IMR-90 (cell line): ENCODE data around the gene HAND1. TPM values are rescaled to one million over a fixed set of nuclear protein-coding genes. Genes with fewer than 3 reads are reported as not detected.

Experiments used
- ATAC-seq: fragments of 200-7000 bp; cut with Tn5 transposase; 2 replicates; pipeline ENCODE4 v1.9.1; 2020; ENCODE audit warnings: low read depth, mild to moderate bottlenecking, moderate library complexity
- BruUV-seq: library from RNA; stranded (reverse); fragments of 400-500 nt; replicated peaks from 2 replicates; lab custom pipeline; 2021; lab: Mats Ljungman, UMichigan
- CTCF ChIA-PET: fragments of 300-600 bp; formaldehyde crosslinking; extraction: SDS; loops from one replicate; lab custom pipeline; 2021; ENCODE audit warnings: antibody characterized with exemption; lab: Yijun Ruan, JAX
- POLR2A ChIA-PET: fragments of 300-600 bp; sonication (Branson Sonifier 250); formaldehyde crosslinking; loops from one replicate; lab custom pipeline; 2022; ENCODE audit warnings: antibody characterized with exemption; ENCODE audit not compliant: unreplicated experiment; lab: Charles Lee
- DNase-seq: peaks from one replicate; pipeline ENCODE4 v3.0.0; 2013
- H2AFZ ChIP-seq: replicated peaks from 2 replicates; pipeline ENCODE3; 2013; ENCODE audit warnings: low read length, mild to moderate bottlenecking; ENCODE audit not compliant: poor library complexity
- H2AK5ac ChIP-seq: 2 replicates; pipeline ENCODE4 v1.6.1; 2013; ENCODE audit warnings: low read depth, low read length, inconsistent platforms
- H2AK9ac ChIP-seq: replicated peaks from 2 replicates; pipeline ENCODE3; 2013; ENCODE audit warnings: mild to moderate bottlenecking, low read depth, low read length, moderate library complexity; ENCODE audit not compliant: poor library complexity
- H2BK120ac ChIP-seq: 2 replicates; pipeline ENCODE4 v1.6.1; 2013; ENCODE audit warnings: low read depth, low read length, inconsistent platforms
- H2BK15ac ChIP-seq: 3 replicates; pipeline ENCODE4 v1.6.1; 2013; ENCODE audit warnings: low read depth, low read length, inconsistent platforms
- H2BK20ac ChIP-seq: 2 replicates; pipeline ENCODE4 v1.6.1; 2013; ENCODE audit warnings: low read depth, mild to moderate bottlenecking, inconsistent platforms, low read length, moderate library complexity
- H2BK5ac ChIP-seq: 2 replicates; pipeline ENCODE4 v1.6.1; 2013; ENCODE audit warnings: mild to moderate bottlenecking, low read depth, low read length, inconsistent platforms; ENCODE audit not compliant: poor library complexity, severe bottlenecking
- H3K14ac ChIP-seq: replicated peaks from 2 replicates; pipeline ENCODE4 v1.6.1; 2013; ENCODE audit warnings: low read depth, low read length, inconsistent platforms
- H3K18ac ChIP-seq: 2 replicates; pipeline ENCODE4 v1.6.1; 2013; ENCODE audit warnings: low read depth, low read length, control low read depth
- H3K23ac ChIP-seq: 2 replicates; pipeline ENCODE4 v1.6.1; 2013; ENCODE audit warnings: low read depth, low read length, inconsistent platforms
- H3K27ac ChIP-seq: 2 replicates; pipeline ENCODE4 v1.5.1; 2013; ENCODE audit warnings: mild to moderate bottlenecking, control low read depth, low read length; ENCODE audit not compliant: insufficient read depth
- H3K27me3 ChIP-seq: 2 replicates; pipeline ENCODE4 v1.6.1; 2013; ENCODE audit warnings: low read length; ENCODE audit not compliant: control insufficient read depth, insufficient read depth
- H3K36me3 ChIP-seq: 2 replicates; pipeline ENCODE4 v1.6.1; 2013; ENCODE audit warnings: low read length, mixed read lengths; ENCODE audit not compliant: control insufficient read depth, insufficient read depth
- H3K4ac ChIP-seq: 2 replicates; pipeline ENCODE4 v1.6.1; 2013; ENCODE audit warnings: low read depth, low read length, inconsistent platforms
- H3K4me1 ChIP-seq: 2 replicates; pipeline ENCODE4 v1.6.1; 2013; ENCODE audit warnings: low read length, mixed read lengths; ENCODE audit not compliant: control insufficient read depth, insufficient read depth
- H3K4me2 ChIP-seq: 2 replicates; pipeline ENCODE4 v1.6.1; 2013; ENCODE audit warnings: low read depth, mild to moderate bottlenecking, control low read depth, low read length, moderate library complexity
- H3K4me3 ChIP-seq: 2 replicates; pipeline ENCODE4 v1.5.1; 2013; ENCODE audit warnings: low read depth, mild to moderate bottlenecking, control low read depth, low read length, moderate library complexity; ENCODE audit not compliant: insufficient read depth
- H3K56ac ChIP-seq: 2 replicates; pipeline ENCODE4 v1.6.1; 2013; ENCODE audit warnings: low read length, inconsistent platforms; ENCODE audit not compliant: insufficient read depth; ENCODE audit errors: extremely low read depth
- H3K79me1 ChIP-seq, 2 experiments: 2 replicates each; pipeline ENCODE4 v1.6.1; 2013; ENCODE audit warnings: low read length in 2 of 2, inconsistent platforms in 1 of 2, low read depth in 1 of 2
- H3K9ac ChIP-seq: 2 replicates; pipeline ENCODE4 v1.6.1; 2013; ENCODE audit warnings: low read depth, low read length, control low read depth
- H3K9me1 ChIP-seq: 2 replicates; pipeline ENCODE4 v1.6.1; 2013; ENCODE audit warnings: low read length, inconsistent platforms; ENCODE audit not compliant: insufficient read depth
- H3K9me3 ChIP-seq: 2 replicates; pipeline ENCODE4 v1.6.1; 2013; ENCODE audit warnings: low read length; ENCODE audit not compliant: control insufficient read depth, insufficient read depth
- H4K20me1 ChIP-seq: 2 replicates; pipeline ENCODE4 v1.6.1; 2013; ENCODE audit warnings: low read length, inconsistent platforms; ENCODE audit not compliant: insufficient read depth
- H4K5ac ChIP-seq: 2 replicates; pipeline ENCODE4 v1.6.1; 2013; ENCODE audit warnings: mild to moderate bottlenecking, low read depth, low read length, control low read depth
- H4K8ac ChIP-seq, 2 experiments: 2 replicates each; pipeline ENCODE4 v1.6.1; 2013; ENCODE audit warnings: low read depth in 2 of 2, low read length in 2 of 2, control low read depth in 1 of 2, inconsistent platforms in 1 of 2
- H4K91ac ChIP-seq: 2 replicates; pipeline ENCODE4 v1.6.1; 2013; ENCODE audit warnings: low read depth, low read length, inconsistent platforms; ENCODE audit not compliant: insufficient read depth
- BHLHE40 ChIP-seq: fragments of 150-350 bp; IDR thresholded peaks from 2 replicates; pipeline ENCODE4 v1.6.1; 2016; ENCODE audit warnings: mild to moderate bottlenecking, low read depth, low read length
- CEBPB ChIP-seq: IDR thresholded peaks from 2 replicates; pipeline ENCODE4 v1.6.1; 2012; ENCODE audit warnings: low read depth, low read length, improper control_type of control experiment
- ELK1 ChIP-seq: fragments of 150-350 bp; IDR thresholded peaks from 2 replicates; pipeline ENCODE4 v1.6.1; 2016; ENCODE audit warnings: low read depth, mild to moderate bottlenecking, low read length, moderate library complexity, borderline replicate concordance
- FOS ChIP-seq: fragments of 150-350 bp; IDR thresholded peaks from 2 replicates; pipeline ENCODE4 v1.6.1; 2016; ENCODE audit warnings: low read depth, low read length
- MAFK ChIP-seq: IDR thresholded peaks from 2 replicates; pipeline ENCODE4 v1.6.1; 2012; ENCODE audit warnings: low read depth, low read length, improper control_type of control experiment
- MXI1 ChIP-seq: IDR thresholded peaks from 2 replicates; pipeline ENCODE4 v1.6.1; 2012; ENCODE audit warnings: low read depth, mild to moderate bottlenecking, low read length, moderate library complexity, borderline replicate concordance
- NFE2L2 ChIP-seq: fragments of 150-350 bp; IDR thresholded peaks from 2 replicates; pipeline ENCODE4 v1.6.1; 2016; ENCODE audit warnings: low read depth, mild to moderate bottlenecking, low read length
- RAD21 ChIP-seq: IDR thresholded peaks from 2 replicates; pipeline ENCODE4 v1.6.1; 2012; ENCODE audit warnings: low read length, improper control_type of control experiment
- RFX5 ChIP-seq: IDR thresholded peaks from 2 replicates; pipeline ENCODE4 v1.8.0; 2012; ENCODE audit warnings: low read depth, mild to moderate bottlenecking, low read length, moderate library complexity
- USF2 ChIP-seq: fragments of 150-350 bp; IDR thresholded peaks from 2 replicates; pipeline ENCODE4 v1.6.1; 2017; ENCODE audit warnings: mild to moderate bottlenecking, antibody characterized with exemption, low read length, low read depth
- WGBS, 2 experiments: methylation state at CpG; one replicate each; pipeline versions ENCODE4 v1.1.5 to v1.1.7; 2013; ENCODE audit warnings: missing lambda C conversion rate in 2 of 2; ENCODE audit not compliant: insufficient read length in 1 of 2; ENCODE audit errors: extremely low coverage in 2 of 2; 5-methylcytosine and 5-hydroxymethylcytosine counted together
- dilution Hi-C: fragments of 300-500 bp; cut with HindIII; formaldehyde crosslinking; loops from one replicate; pipeline ENCODE4 v1.14.3; 2018; ENCODE audit warnings: low sequenced_read_pairs; ENCODE audit not compliant: unreplicated experiment
- in situ Hi-C: fragments of 300-500 bp; cut with MboI; formaldehyde crosslinking; loops from 3 replicates; pipeline ENCODE4 v1.14.3; 2019; ENCODE audit warnings: low sequenced_read_pairs, inconsistent platforms, mixed read lengths
- intact Hi-C: fragments of 100-400 bp; cut with micrococcal nuclease; formaldehyde crosslinking; loops from 2 replicates; pipeline ENCODE4 v1.10.0; 2022
- polyA plus RNA-seq, 3 experiments: library from polyadenylated mRNA; depleted of rRNA; stranded (reverse); fragments of >200 nt; gene quantifications; 2 replicates each; pipeline ENCODE4 v1.2.3, GENCODE V29; 2012; ENCODE audit warnings: low replicate concordance in 1 of 3
- total RNA-seq: library from RNA; depleted of rRNA; stranded (reverse); fragments of >200 nt; gene quantifications from 2 replicates; pipeline ENCODE4 v1.2.3, GENCODE V29; 2012

Gene HAND1
- total and polyA plus RNA-seq, 2 of the 4 experiments (the other 2 are of a cell fraction), result not detected

DNA sequence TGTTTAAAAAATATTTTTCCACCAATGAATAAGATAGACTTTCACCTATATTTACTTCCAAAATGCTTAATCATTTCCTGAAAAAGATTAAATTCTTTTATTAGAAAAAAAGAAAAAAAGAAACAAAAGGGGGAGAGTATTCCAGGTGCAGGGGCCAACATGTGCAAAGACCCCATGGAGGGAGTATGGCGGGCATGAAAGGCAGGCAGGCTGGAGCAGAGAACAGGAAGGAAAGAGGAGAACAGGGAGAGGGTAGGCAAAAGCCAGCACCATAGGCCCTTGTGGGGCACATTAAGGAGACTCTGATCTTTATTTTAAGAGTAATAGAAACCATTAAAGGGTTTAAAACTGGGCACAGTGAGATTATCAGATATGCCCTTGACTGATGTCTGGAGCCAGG, 48.7 kb downstream of the HAND1 start:
- Histone ChIP-seq H3K56ac (no peak overlapping the region), H3K23ac (no peak overlapping the region), H3K4ac (no peak overlapping the region), H3K36me3 (no peaks in the 10 kb centered on the region; the same call in 1 of the 2 replicates), H3K14ac (no peak overlapping the region), H2AFZ (no peak overlapping the region), H2BK20ac (no peak overlapping the region), H3K27me3 (no peaks in the 10 kb centered on the region), H3K27ac (no peak overlapping the region), H3K4me2 (no peak overlapping the region), H4K5ac (no peak overlapping the region), H2AK9ac (no peak overlapping the region), H3K79me1 (no peaks in the 10 kb centered on the region; a peak in 1 of 4 replicates), H4K8ac (no peak overlapping the region), H2BK120ac (no peak overlapping the region), H3K9ac (no peak overlapping the region), H3K18ac (no peak overlapping the region), H4K91ac (no peak overlapping the region), H3K4me3 (no peak overlapping the region), H3K9me1 (no peaks in the 10 kb centered on the region), H3K4me1 (no peaks in the 10 kb centered on the region), H2AK5ac (no peak overlapping the region), H4K20me1 (no peaks in the 10 kb centered on the region), H2BK15ac (no peak overlapping the region), H2BK5ac (no peak overlapping the region), H3K9me3 (no peaks in the 10 kb centered on the region)
- in situ Hi-C loops (no loop called here), intact Hi-C loops (no loop called here), dilution Hi-C loops (no loop called here)
- BruUV-seq, result no TSS peak
- DNase-seq, result no peak
- no peak for TF ChIP-seq CEBPB
- TF ChIP-seq MAFK, result no peak
- no peak for TF ChIP-seq RAD21
- TF ChIP-seq USF2, result no peak
- TF ChIP-seq BHLHE40, result no peak
- no peak for TF ChIP-seq NFE2L2
- no peak for TF ChIP-seq RFX5
- no peak for TF ChIP-seq ELK1
- TF ChIP-seq FOS, result no peak
- TF ChIP-seq MXI1, result no peak
- WGBS, 2 experiments, result 100% methylated on average over 1 of the region's 1 CpG; no CpG with 5 or more reads in 1 of the 2 experiments
- ATAC-seq, result no peak
- ChIA-PET CTCF (no interaction called here), POLR2A (no interaction called here)
